ENCODE measurements around the gene NTSR1.
A peak's percentile ranks its signal among the peaks of the same experiment; 100 is the strongest.

The NTSR1 gene

DNA sequence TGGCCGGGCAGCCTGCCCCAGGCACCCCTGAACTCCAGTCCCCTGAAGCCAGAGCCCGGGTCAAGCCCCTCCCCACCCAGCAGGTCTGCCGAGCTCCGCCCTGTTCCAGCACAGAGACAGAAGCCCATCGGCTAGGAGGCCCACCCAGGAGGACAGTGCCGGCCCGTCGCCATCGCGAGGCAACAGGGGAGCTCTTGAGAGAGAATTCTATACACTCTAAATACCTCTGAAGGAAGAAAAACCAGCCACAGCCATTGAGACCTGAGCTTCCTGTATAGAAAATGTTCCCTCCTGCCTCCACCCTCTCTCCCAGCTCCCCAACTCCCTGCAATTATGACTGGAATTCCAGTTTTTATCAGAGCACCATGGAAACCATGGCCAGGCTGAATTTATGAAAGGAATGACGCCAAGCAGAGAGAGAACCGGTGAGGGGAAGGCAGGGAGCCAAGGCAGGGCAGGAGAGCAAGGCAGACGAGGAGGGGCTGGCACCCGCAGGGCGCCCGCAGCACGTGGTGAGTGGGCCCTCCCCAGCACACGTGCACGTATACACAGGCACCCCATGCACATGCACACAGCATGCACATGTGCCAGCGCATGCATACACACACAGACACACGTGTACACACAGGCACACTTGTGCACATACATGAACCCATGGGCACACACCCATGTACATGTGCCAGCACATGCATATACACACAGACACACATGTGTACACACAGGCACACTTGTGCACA lies 60.1 kb downstream of the NTSR1 start:
- peak in 12 of 58 donors; percentile 9 to 60 (median 30) for DNase-seq

DNA sequence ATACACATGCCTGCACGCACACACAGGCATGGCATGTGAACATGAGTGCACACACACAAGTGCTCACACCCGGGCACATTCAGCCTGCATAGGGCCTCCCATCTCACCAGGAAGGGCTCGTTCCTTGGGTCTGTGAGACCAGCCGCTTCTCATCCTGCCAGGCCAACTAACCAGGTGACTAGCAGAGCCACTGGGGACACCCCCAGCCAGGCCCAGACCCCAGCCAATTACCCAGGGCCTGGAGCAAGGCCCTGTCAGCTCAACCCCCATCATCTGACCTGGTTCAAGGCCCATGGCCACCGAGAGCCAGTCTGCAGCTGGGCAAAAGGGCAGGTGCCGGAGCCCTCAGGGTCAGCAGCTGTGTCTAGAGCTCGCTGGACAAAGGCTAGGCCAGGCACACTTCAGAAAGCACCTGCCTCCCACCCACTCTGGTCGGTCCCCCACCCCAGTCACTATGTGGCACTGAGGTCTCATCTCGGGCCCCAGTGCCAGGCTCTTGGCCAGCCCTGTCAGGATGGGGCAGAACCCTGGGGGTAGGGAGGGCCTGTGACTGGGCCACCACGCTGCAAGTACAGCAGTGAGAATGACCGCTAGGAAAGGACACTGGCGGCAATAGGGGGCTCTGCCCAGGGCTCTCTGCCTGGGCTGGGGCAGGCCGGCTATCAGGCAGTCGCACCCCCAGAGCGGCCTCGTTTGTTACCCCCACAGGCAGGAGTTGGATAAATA lies 60.9 kb downstream of the NTSR1 start:
- DNase-seq = no peak

DNA sequence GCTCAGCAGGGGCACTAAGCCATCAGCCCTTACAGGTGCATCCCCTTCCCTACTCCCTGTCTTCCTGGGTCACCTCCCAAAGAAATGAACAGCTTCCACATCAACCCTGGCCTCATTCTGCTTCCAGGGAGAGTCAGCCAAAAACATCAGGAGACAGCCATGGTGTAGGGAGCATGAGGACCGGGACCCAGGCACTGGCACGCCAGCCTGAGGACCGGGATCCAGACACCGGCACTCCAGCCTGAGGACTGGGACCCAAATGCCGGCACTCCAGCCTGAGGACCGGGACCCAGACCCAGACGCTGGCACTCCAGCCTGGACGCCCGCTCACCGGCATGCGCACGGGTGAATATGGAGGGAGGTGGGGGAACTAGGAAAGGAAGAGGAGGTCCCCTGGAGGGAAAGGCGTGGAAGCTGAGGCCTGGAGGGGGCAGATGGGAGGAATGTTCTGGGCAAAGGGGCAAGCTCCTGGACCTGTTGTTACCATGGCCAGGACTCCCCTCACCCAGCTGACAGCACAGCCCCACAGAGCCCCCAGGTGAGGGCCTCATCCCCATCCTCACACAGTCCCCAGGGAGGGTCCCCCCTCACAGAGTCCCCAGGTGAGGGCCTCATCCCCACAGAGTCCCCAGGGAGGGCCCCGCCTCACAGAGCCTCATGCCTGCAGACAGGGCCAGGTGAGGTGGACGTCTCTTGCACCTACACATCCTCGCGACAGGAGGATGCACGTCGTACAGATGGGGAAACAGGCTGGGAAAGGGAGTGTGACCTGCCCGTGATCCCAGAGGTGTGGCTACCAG lies 61.7 kb downstream of the NTSR1 start:
- no peak for DNase-seq

DNA sequence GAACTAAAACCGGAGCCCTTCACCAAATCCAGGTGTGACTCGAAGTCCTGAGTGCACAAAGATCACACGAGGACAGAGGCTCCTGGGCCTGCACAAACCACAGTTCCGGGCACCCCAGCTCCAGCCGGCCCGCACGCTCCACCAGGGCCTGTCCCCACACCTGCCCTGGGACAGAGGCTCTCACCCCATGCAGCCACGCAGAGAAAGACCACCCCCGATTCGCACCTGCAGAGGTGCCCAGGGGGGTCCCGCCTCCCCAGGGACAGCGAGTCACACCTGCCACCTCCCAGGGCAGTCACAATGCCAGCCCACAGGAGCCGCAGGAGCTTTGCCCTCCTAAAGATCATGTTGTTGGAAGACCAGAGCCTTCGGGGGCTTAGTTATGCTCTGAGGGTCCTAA lies 62.3 kb downstream of the NTSR1 start:
- DNase-seq = no peak

DNA sequence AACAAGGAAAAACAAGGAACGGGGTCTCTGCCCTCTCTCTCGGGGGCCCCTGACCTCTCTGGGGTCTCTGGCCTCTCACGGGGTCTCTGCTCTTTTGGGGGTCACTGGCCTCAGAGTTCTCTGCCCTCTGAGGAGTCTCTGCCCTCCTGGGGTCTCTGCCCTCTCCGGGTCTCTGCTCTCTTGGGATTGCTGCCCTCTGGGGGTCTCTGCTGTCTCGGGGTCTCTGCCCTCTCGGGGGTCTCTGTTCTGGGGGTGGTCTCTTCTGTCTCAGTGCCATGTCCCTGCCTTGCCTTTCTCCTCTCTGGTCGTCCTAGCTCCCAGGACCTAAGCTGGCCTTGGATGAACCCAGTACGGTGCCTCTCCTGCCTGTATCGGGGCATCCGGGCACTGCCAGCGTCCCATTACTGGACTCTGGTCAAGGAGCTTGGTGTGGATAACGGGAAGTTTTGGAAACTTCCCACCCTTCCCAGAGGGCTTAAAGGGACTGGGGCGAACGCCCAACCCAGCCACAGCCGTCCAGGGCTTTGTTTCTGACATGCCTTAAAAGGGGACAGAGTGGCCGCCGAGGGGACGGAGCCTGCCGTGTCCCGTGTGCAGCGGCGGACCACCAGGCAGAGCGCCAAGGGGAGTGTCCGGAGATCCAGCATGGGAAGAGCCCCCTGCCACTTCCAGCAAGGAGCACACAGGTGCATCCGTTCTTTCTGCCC lies 62.9 kb downstream of the NTSR1 start:
- no peak for DNase-seq

DNA sequence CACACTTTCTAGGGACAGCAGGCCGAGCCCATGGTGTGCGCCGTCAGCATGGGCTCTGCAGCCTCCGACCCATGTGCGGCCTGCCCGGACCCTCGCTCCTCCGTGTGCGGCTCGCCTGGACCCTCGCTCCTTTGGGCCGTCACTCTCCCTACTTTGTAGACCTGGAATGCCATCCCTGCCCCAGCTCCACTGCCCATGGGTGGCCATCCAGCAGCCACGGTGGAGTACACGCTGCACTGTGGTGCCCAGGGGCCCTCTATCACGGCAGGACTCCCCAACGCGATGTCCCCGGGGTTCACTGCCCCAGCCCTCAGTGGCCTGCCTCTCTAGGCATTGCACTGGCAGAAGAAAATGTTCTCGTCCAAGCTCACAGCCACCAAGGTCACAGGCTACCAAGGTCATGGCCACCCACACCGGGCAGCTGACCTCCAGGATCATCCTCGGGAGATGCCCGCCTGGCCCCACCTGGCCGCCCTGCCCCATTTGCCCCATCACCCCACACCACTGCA lies 63.5 kb downstream of the NTSR1 start:
- DNase-seq = no peak

DNA sequence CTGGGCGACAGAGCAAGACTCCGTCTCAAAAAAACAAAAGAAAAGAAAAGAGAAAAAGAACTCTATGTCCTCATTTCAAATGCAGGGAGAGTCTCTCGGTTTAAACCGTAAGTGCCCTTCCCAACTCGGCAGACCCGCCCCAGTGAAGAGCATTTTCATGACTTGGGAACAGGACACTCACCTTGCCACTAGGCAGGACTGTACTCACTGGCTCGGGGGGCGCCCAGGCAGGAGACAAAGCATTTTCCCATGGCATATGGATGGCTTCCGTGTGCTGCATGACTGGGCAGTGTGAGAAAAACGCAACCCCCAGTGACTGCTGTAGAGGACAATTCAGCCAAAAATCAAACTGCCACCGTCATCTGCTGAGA lies 64.0 kb downstream of the NTSR1 start:
- no peak for DNase-seq

DNA sequence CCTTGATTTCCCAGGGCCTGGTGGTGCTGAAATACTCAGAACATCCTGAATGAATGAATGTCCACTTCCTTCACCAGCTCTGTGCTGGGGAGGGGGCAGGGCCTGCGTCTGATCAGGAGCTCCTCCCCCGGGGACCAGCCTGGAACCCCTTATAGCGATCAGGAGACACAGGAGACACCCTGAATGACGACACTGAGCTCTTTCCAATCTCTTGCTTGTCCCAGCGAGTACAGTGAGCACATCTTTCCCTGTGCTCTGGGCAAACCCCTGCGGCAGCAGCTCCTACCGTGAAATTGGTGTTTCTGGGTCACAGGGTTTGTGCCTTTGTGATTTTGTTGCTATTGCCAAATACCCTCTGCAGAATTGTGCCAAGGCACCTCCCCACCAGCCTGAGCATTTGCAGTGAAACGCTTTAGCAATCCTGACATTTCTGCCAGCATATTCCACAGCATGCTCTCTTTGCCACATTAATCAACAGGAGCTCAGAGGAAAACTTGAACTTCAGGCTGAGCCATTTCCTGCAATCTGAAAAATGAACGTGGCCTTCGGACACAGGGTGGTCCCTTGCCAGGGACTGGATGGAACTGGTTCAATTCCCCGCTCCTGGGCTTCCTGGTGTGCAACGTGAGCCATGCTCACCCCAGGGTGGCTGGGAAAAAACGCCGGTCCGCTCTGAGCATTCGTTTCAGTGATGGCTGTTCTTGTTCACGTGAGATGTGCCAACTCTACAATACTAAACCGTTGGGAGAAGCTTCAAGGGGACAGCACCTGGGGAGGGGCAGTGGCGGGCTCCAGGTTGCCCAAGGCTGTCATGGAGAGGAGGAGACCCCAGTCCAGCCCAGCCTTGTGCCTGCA lies 64.6 kb downstream of the NTSR1 start:
- peak in 6 of 58 donors; percentile 10 to 29 (median 20) for DNase-seq

DNA sequence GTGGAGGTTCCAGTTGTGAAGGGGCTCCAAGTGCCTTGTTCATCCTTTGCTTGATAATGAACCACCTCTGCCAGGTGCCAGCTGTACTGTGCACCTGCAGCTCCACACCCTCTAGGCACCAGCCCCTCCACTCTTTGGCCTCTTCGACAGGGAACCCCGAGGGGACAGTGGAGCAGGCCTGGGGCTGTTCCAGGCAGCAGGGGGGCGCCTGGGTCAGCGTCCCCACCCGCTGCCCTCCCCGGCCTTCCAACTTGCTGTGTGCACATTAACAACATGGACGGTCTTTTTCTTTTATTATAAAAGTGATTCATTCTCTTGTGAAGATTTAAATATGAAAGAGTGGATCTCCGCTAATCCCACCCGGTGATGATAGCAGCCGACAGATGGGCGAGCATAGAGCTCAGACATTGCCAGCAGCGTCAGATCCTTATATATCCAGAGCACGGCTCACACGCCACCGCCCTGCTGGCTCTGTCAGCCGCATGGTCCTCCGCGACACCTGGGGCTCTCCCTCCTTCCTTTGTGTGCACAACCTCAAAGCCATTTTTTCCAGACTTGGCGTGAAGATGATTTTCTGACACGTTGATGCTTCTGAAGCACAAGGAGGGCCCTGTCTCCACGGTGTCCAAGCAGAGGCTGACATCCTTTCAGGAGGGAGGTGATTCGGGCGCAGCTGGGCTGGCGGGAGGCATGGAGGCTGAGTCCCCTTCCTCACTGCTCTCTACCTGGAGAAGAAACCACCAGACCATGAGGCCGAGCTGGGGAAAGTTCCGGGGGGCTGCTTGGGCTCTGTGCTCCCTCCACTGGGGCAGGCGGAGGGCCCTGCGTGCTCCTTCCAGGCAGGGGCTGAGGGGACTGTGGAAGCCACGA lies 65.4 kb downstream of the NTSR1 start:
- peak in 25 of 58 donors; percentile 21 to 67 (median 39) for DNase-seq

DNA sequence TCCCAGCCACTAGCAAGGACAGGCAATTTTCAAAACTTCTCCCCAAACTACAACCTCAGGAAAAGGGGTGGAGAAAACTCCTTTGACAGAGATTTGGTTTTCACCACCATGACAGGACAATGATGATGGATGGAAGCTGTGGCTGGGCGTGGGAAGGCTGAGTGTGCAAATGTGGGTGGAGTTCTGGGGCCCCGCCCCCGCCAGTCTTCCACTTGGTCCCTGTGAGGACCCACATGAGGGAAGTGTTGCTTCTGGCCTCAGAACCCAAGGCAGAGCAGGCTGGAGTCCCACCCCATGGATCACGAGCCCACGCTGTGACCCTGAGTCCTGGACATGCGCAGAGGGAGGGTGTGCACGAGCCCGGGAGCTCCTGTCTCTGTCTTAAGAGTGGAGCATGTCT lies 66.1 kb downstream of the NTSR1 start:
- no peak for DNase-seq

DNA sequence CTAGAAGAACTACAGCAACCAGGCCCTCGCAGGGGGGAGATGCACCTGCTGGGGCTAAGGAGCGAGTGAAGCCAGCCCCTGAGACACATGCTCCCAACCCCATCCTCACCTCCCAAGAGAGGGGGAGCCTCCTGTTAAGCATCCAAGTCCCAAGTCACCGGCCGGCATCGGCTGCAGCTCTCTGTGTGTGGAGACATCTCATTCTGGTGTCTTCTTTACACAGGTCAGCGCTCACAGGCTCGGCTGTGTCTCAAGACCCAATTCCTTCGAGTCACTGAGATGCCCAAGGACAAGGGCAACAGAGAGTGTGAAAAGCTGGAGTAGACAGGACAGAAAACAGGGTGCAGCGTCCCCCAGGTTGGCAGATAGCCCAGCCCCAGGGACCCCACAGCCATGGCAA lies 66.6 kb downstream of the NTSR1 start:
- no peak for DNase-seq

DNA sequence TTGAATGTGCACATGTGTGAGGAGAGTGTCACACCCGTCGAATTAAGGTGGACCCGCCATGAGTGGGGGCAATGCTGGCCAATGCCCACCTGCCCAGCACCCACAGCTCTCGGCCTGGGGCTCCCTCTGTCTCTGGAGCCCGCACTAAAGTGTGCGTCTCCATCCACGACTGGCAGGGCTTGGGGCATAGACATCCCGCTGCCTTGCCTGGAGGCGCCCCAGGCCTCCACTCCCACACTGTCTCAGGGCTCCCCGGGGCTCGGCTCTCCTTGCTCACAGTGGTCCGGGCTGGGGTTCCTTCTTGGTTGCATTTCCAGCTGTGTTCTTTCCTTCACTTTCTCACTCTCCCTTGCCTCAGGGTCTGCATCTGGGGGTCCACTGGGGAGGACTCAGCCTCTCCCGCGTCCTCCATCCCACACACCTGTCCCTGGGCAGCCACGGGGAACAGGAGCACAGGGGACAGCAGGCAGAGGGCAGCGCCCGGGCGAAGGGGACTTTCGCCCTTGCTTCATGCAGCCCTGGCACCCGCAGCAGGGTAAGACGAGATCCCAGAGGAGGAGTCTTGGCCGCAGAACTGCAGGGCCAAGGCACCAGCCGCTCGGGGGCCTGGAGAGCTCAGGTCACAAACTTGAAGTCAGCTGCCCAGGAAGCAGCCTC lies 67.5 kb downstream of the NTSR1 start:
- no peak for DNase-seq

DNA sequence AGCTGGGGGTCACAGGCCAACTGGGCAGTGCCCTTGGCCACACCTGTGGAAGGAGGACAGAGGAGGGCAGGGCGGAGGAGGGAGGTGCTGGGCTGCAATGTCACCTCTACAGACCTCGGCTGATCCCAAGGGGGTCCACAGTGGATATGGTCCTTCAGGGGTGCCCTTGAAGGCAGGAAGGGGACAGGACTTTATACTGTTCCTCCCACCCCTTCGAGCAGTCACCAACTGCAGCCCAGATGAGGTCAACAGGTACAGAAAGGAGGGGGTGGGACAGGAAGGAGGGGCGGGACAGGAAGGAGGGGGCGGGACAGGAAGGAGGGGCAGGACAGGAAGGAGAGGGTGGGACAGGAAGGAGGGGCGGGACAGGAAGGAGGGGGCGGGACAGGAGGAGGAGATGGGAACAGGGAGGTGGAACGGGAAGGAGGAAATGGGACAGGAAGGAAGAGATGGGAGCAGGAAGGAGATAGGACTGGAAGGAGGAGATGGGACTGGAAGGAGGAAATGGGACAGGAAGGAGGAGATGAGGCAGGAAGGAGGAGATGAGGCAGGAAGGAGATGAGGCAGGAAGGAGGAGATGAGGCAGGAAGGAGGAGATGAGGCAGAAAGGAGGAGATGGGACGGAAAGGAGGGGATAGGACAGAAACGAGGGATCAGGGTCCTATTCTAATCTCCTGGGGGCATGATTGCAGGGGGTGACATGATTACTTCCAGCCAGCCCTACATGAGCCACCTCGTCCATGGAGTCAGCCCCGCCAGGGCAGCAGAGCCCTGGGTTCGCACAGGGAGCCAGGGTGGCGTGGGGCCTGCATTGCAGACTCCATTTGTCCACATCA lies 68.3 kb downstream of the NTSR1 start:
- no peak for DNase-seq

DNA sequence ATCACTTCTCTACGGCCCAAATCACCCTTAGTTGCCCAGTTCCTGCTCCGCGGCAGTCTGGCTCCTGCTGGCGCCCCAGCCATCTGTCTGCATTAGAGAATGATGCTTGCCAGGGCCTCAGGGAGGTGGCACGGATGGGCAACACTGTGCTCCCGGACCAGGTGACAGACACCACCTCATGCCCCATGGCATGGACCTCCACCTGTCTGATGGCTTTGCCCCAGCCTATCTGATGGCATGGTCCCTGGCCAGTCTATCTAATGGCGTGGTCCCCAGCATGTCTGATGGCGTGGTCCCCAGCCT lies 68.8 kb downstream of the NTSR1 start:
- DNase-seq = no peak

DNA sequence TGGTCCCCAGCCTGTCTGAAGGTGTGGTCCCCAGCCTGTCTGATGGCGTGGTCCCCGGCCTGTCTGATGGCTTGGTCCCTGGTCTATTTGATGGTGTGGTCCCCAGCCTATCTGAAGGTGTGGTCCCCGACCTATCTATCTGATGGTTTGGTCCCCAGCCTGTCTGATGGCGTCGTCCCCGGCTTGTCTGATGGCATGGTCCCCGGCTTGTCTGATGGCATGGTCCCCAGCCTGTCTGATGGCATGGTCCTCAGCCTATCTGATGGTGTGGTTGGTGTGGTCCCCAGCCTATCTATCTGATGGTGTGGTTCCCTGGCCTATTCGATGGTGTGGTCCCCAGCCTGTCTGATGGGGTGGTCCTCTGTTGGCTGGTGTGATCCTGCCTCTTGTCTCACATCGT lies 69.4 kb downstream of the NTSR1 start:
- no peak for DNase-seq

DNA sequence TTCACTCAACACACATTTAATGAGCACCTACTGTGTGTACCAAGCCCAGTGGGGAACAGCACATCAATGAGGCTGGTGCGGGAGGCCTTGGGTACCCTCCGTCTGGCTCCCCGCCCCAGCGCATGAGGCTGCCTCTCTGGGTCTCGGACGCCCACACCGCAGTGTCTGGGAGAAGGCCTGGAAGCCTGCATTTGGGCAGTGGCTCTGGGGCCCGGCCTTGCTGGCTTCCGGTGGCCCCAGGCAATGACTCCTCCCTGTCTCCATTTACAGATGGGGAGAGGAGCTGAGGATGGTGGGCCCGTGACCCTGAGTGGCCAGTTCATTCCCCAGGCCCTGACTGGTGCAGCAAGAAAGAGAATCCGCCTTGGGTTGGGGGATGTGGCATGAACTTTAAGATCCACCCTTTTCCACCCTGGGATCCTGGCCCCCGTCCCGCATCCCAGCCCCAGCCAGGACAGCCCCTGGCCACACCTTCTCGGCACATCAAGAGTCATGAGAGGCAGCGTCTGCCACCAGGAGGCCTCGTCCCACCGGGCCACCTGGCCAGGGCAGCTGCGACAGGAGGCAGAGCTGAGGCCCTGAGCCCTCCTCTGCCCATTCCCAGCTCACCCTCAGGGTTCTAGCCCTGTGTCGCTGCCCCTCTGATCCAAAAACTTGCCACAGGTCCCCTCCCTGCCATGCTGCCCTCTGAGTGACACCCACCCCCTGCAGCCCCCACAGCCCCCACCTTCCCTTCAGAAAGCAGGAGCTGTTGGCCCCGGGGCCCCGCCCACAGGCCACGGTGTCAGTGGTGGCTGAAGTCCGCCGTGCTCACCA lies 70.2 kb downstream of the NTSR1 start:
- no peak for DNase-seq

DNA sequence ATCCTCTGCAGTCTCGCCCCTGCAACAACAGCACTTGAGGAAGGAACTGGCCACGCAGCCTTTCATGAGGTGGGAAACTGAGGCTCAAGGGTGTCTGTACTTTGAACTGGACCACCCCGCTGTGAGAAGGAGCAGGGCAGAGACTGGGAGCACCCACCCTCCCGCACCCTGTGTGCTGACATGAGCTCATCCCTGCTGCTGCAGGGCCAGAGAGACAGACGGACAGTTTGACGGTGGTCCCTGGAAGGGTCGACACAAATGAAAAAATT lies 70.7 kb downstream of the NTSR1 start:
- DNase-seq = no peak
